GOT3 (cell line): ENCODE data around the gene ARHGAP8.

Source experiments
- DNase-seq: peaks from one replicate; lab custom pipeline; 2025; ENCODE audit warnings: mixed read lengths; lab: John Stamatoyannopoulos, UW

ARHGAP8 gene

GRCh38 chr22:44860311-44860710, 107.9 kb downstream of the ARHGAP8 start:
- DNase-seq: no peak

- DNase-seq: no peak
Measured at GRCh38 chr22:44861245-44861644, 108.9 kb downstream of the ARHGAP8 start.

- DNase-seq: no peak
Measured at GRCh38 chr22:44862281-44862680, 109.9 kb downstream of the ARHGAP8 start.

- no peak for DNase-seq
Measured at GRCh38 chr22:44862981-44863860, 110.8 kb downstream of the ARHGAP8 start.

GRCh38 chr22:44865193-44866057, 113.0 kb downstream of the ARHGAP8 start:
- DNase-seq: no peak

- DNase-seq: no peak
Measured at GRCh38 chr22:44869196-44869595, 116.8 kb downstream of the ARHGAP8 start.

- no peak for DNase-seq
Measured at GRCh38 chr22:44870021-44870420, 117.6 kb downstream of the ARHGAP8 start.

- DNase-seq: no peak
Measured at GRCh38 chr22:44871782-44872181, 119.4 kb downstream of the ARHGAP8 start.

GRCh38 chr22:44876921-44877320, 124.5 kb downstream of the ARHGAP8 start:
- DNase-seq: no peak

- DNase-seq: no peak
Measured at GRCh38 chr22:44878483-44879300, 126.3 kb downstream of the ARHGAP8 start.

- no peak for DNase-seq
Measured at GRCh38 chr22:44879301-44879680, 126.9 kb downstream of the ARHGAP8 start.

GRCh38 chr22:44880610-44881290, 128.4 kb downstream of the ARHGAP8 start:
- no peak for DNase-seq

GRCh38 chr22:44881624-44882023, 129.2 kb downstream of the ARHGAP8 start:
- no peak for DNase-seq

GRCh38 chr22:44882226-44882905, 130.0 kb downstream of the ARHGAP8 start:
- no peak for DNase-seq

- DNase-seq: no peak
Measured at GRCh38 chr22:44883011-44883421, 130.6 kb downstream of the ARHGAP8 start.

GRCh38 chr22:44884562-44884961, 132.2 kb downstream of the ARHGAP8 start:
- DNase-seq: no peak

- DNase-seq: no peak
Measured at GRCh38 chr22:44884968-44885805, 132.8 kb downstream of the ARHGAP8 start.

GRCh38 chr22:44885806-44886360, 133.5 kb downstream of the ARHGAP8 start:
- no peak for DNase-seq

- DNase-seq: no peak
Measured at GRCh38 chr22:44887941-44888366, 135.6 kb downstream of the ARHGAP8 start.
